ENCODE measurements around the gene SLC6A12.

DNA sequence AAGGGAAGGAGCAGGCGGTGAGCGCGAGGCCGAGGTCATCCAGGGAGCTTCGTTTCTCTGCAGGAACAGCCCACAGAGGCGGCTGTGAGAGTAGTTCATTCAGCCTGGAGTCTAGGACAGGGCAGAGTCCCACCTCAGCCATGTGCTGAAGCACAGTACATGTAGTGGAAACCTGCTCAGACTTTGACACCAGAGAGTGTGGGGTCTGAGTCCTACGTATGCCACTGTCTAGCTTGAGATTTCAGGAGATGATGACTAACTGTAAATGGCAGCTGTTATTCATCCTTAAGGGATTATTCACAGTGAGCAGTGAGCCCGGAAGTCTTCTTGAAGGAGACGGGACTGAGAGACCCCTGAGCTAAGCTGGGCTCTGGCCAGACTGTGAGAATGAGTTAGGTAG lies 49.6 kb upstream of the SLC6A12 start:
- TF ChIP-seq EZH2 (IDR thresholded peaks at IDR 0.05; ENCODE audit: borderline replicate concordance, low read length) = no peak
- TF ChIP-seq CTCF (IDR thresholded peaks at IDR 0.05; ENCODE audit: low read length) = no peak
